ENCODE data around the gene IMMP2L.
A peak's percentile ranks its signal among the peaks of the same experiment; 100 is the strongest.

Gene IMMP2L

DNA sequence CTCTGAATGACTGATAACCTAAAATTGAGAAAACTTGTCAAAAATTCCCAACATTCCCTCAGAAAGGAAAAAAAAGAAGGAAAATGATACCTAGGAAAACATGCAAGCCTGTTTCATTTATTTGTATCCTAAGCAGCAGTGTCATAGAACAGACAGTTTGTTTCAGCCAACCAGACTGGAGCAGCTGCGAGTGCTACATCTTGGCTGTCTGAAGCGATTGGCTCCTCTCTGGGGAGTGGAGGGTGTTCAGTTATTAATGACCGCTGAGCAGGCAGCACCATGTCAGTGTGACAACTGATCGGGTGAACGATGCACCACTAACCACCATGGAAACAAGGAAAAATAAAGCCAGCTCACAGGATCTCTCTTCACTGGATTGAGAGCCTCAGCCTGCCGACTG is 471.4 kb downstream of the IMMP2L start, which contains the start of gene LRRN3:
Gene LRRN3, plus strand, starts transcription at position 282 of the 400 bp plus-strand sequence. CDS start 31,646 bp downstream, outside the sequence.
- peaks cover 58% of the 10 kb centered on the region for H3F3A ChIP-seq (ENCODE audit: insufficient read depth)
- peaks cover 54% of the 10 kb centered on the region for H3K79me2 ChIP-seq (ENCODE audit: insufficient read depth, low read length)
- H3K27me3 ChIP-seq (ENCODE audit: low read length): no peaks in the 10 kb centered on the region
- peak within 1 kb of the TSS; percentile 89 for H3K27ac ChIP-seq (ENCODE audit: low read depth, low read length)
- H3K9ac ChIP-seq (ENCODE audit: low read length): peak within 1 kb of the TSS; percentile 74
- peak within 1 kb of the TSS; percentile 79 for H3K4me2 ChIP-seq (ENCODE audit: low read depth, low read length, poor library complexity, severe bottlenecking)
- H3K9me2 ChIP-seq (replicated peaks; ENCODE audit: insufficient read depth, low read length): no peaks in the 10 kb centered on the region
- TF ChIP-seq EZH2phosphoT487 (conservative IDR thresholded peaks at IDR 0.05; ENCODE audit: low read length) (no peak), CTCF (IDR thresholded peaks at IDR 0.05; ENCODE audit: insufficient read depth, low read length, poor library complexity, severe bottlenecking) (no peak)
- H4K20me1 ChIP-seq (ENCODE audit: low read depth, low read length): no peaks in the 10 kb centered on the region
- no peak within 1 kb of the TSS for H2AFZ ChIP-seq (ENCODE audit: low read depth, low read length, severe bottlenecking)
- H3K4me3 ChIP-seq (ENCODE audit: insufficient read depth, low read length, poor library complexity, severe bottlenecking): peak within 1 kb of the TSS; percentile 77
- H3K9me3 ChIP-seq (ENCODE audit: insufficient read depth, low read length): no peaks in the 10 kb centered on the region
- no peaks in the 10 kb centered on the region; the same call in 1 of the 2 replicates for H3K36me3 ChIP-seq (ENCODE audit: low read length)

DNA sequence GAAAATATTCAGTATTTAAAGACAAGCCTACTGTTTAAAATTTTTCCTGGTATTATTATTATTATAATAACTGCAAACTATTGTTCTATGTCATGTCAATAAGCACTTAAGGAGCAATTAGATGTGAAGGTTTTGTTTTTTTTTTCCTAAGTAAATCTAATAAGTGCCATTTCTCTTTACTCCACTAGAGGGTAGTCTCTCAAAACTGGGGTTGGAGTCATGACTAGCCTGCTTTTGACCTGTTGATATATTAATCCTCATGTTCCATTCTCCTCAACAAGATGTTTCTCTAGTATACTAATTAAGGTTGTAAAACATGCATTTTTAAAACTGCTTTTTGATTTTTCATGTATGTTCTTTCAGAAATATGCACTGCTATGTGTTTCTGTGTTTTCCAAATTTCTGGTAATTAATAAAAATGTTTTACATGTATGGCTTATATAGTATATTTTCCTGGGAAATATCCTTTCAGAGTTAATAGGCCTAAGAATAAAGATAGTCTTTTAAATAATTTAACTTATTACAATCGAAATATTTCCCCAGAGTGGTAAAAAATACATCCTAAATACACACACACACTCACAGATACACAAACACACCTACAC is 472.4 kb downstream of the IMMP2L start:
- Histone ChIP-seq H4K20me1 (ENCODE audit: low read depth, low read length) (no peaks in the 10 kb centered on the region), H3K4me2 (ENCODE audit: low read depth, low read length, poor library complexity, severe bottlenecking) (peak overlapping the region; percentile 79), H3K79me2 (ENCODE audit: insufficient read depth, low read length) (peaks cover 45% of the 10 kb centered on the region), H2AFZ (ENCODE audit: low read depth, low read length, severe bottlenecking) (no peak overlapping the region), H3K27ac (ENCODE audit: low read depth, low read length) (peak overlapping the region; percentile 89), H3K4me3 (ENCODE audit: insufficient read depth, low read length, poor library complexity, severe bottlenecking) (peak overlapping the region; percentile 77), H3K9me2 (replicated peaks; ENCODE audit: insufficient read depth, low read length) (no peaks in the 10 kb centered on the region), H3K9ac (ENCODE audit: low read length) (peak overlapping the region; percentile 74), H3F3A (ENCODE audit: insufficient read depth) (peaks cover 63% of the 10 kb centered on the region), H3K36me3 (ENCODE audit: low read length) (no peaks in the 10 kb centered on the region; the same call in 1 of the 2 replicates), H3K27me3 (ENCODE audit: low read length) (no peaks in the 10 kb centered on the region), H3K9me3 (ENCODE audit: insufficient read depth, low read length) (no peaks in the 10 kb centered on the region)
- peak; percentile 86 for TF ChIP-seq CTCF (IDR thresholded peaks at IDR 0.05; ENCODE audit: insufficient read depth, low read length, poor library complexity, severe bottlenecking)
- no peak for TF ChIP-seq EZH2phosphoT487 (conservative IDR thresholded peaks at IDR 0.05; ENCODE audit: low read length)

DNA sequence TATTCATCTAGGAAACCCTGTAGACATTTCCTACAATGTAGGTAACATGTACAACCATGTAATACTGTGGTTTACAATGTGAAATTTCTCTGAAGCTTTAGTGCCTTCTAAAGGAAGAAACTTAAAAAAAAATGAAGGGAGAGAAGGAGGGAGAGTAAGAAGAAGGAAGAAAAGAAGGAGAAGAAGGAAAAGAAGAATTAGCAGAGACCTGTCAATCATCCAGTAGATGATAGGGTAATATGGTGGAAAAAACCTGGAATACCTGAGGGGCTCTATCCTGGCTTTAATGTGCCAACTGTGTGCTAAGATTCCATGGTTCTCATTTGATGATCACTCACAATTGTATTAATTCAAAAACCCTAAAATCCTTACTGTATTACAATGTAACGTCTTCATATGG is 474.0 kb downstream of the IMMP2L start:
- H4K20me1 ChIP-seq (ENCODE audit: low read depth, low read length): no peaks in the 10 kb centered on the region
- H3K9me2 ChIP-seq (replicated peaks; ENCODE audit: insufficient read depth, low read length): no peaks in the 10 kb centered on the region
- H3K27ac ChIP-seq (ENCODE audit: low read depth, low read length): peak overlapping the region; percentile 89
- H3F3A ChIP-seq (ENCODE audit: insufficient read depth): peaks cover 78% of the 10 kb centered on the region
- no peaks in the 10 kb centered on the region for H3K27me3 ChIP-seq (ENCODE audit: low read length)
- H3K4me3 ChIP-seq (ENCODE audit: insufficient read depth, low read length, poor library complexity, severe bottlenecking): no peak overlapping the region
- H3K36me3 ChIP-seq (ENCODE audit: low read length): no peaks in the 10 kb centered on the region
- H3K79me2 ChIP-seq (ENCODE audit: insufficient read depth, low read length): peaks cover 29% of the 10 kb centered on the region
- H2AFZ ChIP-seq (ENCODE audit: low read depth, low read length, severe bottlenecking): peak overlapping the region; percentile 9
- no peaks in the 10 kb centered on the region for H3K9me3 ChIP-seq (ENCODE audit: insufficient read depth, low read length)
- H3K9ac ChIP-seq (ENCODE audit: low read length): peak overlapping the region; percentile 10; the same call in 1 of the 2 replicates
- H3K4me2 ChIP-seq (ENCODE audit: low read depth, low read length, poor library complexity, severe bottlenecking): peak overlapping the region; percentile 79
- TF ChIP-seq CTCF (IDR thresholded peaks at IDR 0.05; ENCODE audit: insufficient read depth, low read length, poor library complexity, severe bottlenecking): no peak

All from SU-DHL-6 (cell line).